NCI-H526 (cell line): Measurements from ENCODE around the gene IGF2BP1.
"Not testable (repeated sequence)": the region's sequence is repeated elsewhere in the genome, so short reads cannot be mapped to it uniquely, and the experiment has no call there.

Experiments
- DNase-seq, 2 experiments: peaks; one replicate each; lab custom pipeline; 2025; lab: John Stamatoyannopoulos, UW

The IGF2BP1 gene

GRCh38 chr17:49020609-49021008, 23.4 kb downstream of the IGF2BP1 start:
- DNase-seq: no peak

DNA sequence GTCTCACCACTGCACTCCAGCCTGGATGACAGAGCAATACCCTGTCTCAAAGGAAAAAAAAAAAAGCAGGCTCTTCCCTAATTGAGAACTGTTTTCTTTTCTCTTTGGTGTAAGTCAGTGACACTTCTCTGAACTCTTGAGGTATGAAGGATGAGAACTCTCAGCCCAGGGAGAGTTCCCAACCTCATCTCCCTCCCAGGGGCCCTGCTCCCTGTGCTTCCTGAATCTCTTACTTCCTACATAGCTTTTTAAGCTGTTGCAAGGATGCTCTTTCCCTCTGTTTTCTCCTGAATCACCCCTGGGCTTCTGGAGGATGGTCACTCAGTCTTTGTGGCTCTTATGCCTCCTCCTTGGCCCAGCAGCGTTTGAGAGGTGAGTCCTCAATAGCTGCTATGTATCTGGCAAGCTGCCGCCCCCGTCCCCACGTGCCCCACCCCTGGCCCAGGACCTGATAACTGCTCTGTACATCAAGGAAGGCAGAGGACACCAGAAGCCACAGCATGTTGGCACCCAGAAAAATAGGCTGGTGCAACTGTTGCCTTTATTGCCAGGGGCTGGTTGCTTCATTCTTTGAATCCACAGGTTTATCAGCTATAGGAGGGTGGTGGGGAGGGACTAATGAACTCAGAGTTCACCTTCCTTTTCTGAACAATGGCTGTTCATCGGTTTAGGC, 24.0 kb downstream of the IGF2BP1 start:
- no peak for DNase-seq

DNA sequence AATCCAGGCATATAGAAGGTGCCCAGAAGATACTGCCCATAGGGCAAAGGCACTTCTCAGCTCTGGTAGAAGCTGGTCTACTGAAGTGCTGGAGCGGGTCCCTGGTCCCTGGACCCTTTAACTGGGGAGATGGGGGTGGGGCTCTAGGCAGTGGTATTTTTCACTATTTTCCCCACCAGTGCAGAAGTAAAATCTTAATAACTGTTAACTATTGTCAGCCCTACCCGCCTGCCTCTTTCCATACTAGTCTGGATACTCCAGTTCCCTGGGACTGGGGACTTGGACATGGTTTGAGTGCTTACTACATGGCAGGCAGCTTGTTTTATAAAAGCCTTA, 24.6 kb downstream of the IGF2BP1 start:
- DNase-seq: no peak

DNA sequence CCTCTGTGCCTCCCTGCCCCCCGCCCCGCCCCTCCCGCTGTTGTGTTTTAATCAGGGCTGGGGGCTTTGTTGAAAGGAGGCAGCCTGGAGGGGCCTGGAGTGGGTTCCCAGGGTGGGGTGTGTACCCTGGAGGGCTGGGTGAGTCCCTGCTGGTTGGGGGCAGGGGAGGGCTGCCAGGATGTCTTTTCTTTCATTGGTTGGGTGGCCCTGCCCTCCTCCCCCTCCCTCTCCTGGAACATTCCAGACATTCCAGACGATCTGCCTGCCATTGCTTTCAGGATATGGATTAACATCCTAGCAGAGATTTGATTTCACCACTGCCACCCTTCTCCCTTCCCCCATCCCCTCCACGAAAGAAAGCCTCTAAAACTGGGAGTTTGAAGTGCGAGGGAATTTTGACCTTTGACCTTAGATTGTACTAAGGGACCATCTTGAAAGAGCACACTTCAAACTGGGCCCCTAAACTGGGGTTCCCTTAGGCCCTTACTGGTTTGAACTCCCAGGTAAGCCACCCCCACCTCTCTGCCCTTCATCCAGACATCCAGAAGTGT, 25.3 kb downstream of the IGF2BP1 start:
- DNase-seq: no peak

DNA sequence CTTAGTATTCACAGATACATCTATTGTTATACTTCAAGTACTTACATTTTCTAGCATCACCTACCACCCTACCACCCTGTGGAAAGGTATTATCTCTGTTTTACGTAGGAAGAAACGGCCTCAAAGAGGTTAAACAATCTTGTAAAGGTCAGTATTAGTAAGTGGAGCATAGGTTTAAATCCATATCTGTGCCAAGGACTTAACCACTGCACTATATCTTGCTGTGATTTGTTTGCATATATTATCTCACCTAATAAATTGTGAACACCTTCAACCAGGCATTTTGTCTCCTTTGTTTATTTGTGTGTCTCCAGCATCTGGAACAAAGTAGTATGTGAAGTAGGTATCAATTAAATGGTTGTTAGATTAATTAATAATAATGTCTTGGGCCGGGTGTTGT, 27.3 kb downstream of the IGF2BP1 start:
- no peak for DNase-seq

GRCh38 chr17:49026447-49026846, 29.3 kb downstream of the IGF2BP1 start:
- not testable (repeated sequence) for DNase-seq

DNA sequence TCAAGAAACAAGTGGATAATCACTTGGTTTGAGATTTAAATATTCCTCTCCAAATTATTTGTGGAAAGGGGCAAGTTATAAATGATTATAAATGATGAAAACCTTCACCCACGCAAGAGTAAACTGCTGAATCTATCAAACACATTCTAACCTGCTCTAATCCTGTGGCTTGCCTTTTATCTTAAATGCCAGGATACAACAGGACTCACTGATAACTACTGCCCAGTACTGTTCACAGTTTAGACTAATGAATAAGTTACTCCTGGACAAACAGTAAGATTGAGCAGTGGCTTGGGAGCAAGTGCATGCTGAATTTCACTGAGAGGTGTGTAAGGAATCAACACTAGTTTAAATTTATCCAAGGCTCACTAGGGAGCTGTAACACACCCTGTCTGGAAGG, 31.1 kb downstream of the IGF2BP1 start:
- DNase-seq: no peak

DNA sequence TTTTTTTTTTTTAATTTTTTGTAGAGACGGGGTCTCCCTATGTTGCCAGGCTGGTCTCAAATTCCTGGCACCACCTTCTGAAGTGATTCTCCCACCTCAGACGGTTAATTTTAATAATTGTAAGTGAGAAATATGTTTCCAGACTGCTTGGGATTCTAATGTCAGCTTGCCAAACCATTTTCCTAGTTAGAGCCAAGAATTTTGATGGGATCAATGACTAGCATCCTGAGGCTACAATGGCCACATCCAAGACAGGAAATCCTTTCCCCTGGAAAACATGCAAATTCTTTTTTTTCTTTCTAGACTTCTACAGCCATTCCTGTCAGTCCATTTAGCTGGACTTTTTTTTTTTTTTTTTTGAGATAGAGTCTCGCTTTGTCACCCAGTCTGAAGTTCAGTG, 32.6 kb downstream of the IGF2BP1 start:
- DNase-seq: no peak

DNA sequence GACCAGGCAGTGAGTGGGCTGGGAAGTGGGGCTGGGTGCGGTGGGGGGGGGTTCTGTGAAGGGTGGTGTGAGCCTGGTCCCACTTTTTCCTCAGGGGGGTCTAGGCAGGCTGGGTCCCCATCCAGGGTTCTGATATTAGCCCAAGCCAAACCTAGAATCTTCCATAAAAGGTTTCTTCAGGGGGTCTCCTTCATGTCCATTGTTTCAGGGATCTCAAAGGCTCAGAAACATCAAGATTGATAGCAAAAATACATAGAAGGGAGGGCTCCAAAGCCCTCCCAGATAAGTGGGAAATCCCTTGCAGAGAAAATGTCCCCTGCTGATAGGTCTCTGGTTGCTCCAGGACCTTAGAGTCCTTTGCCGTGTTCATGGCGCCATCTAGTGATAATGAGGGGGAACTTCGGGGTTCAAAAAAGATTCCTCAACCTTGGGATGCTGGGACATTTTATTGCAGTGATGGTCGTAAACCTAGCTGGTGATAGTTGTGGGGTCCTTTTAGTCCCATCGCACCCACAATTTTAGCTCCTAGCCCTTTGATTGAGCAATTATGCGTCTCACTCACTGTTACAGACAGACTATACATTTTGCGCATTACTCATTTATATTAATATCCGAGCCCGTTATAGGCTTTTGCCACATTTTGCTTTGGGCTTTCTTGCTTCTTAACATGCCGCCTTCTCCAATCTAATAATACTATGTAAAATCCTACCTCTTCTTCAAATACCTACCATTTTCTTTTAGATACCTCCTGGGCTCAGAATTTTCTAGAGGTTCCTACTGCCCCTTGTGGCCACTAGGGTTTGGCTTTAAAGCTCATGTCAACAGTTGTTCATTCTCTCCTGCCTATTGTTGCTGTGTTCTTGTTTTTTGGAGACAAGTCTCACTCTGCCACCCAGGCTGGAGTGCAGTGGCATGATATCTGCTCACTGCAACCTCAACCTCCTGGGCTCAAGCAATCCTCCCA, 35.1 kb downstream of the IGF2BP1 start:
- DNase-seq: peak; percentile 76 to 91

- DNase-seq: peak; percentile 31 to 82
These were observed 38.5 kb downstream of the IGF2BP1 start for GRCh38 chr17:49035470-49036269.

- DNase-seq: no peak
These were observed 39.1 kb downstream of the IGF2BP1 start for GRCh38 chr17:49036270-49036626.

DNA sequence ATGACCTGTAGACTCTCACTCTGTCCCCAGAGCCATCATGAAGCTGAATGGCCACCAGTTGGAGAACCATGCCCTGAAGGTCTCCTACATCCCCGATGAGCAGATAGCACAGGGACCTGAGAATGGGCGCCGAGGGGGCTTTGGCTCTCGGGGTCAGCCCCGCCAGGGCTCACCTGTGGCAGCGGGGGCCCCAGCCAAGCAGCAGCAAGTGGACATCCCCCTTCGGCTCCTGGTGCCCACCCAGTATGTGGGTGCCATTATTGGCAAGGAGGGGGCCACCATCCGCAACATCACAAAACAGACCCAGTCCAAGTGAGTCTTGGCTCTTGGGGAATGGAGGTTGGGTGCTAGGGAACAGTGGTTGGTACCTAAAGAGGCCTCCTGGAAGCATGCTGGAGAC, 41.0 kb downstream of the IGF2BP1 start:
- DNase-seq: no peak

GRCh38 chr17:49038544-49038943, 41.4 kb downstream of the IGF2BP1 start:
- DNase-seq: no peak

DNA sequence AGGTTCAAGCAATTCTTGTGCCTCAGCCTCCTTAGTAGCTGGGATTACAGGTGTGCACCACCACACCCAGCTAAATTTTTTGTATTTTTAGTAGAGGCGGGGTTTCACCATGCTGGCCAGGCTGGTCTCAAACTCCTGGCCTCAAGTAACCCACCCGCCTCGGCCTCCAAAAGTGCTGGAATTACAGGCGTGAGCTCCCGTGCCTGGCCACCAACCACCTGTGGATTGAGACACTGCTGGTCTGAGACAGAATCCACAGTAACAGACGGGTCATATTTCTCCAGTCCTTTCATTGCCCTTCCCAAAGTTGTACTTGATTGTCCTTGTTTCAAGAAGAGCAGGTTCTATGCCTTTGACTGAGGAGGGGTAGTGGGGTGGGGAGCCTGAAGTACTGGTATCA, 42.3 kb downstream of the IGF2BP1 start:
- DNase-seq: not testable (repeated sequence)

- DNase-seq: no peak
These were observed 44.3 kb downstream of the IGF2BP1 start for GRCh38 chr17:49041527-49041926.

- DNase-seq: no peak
These were observed 48.2 kb downstream of the IGF2BP1 start for GRCh38 chr17:49045376-49045775.

DNA sequence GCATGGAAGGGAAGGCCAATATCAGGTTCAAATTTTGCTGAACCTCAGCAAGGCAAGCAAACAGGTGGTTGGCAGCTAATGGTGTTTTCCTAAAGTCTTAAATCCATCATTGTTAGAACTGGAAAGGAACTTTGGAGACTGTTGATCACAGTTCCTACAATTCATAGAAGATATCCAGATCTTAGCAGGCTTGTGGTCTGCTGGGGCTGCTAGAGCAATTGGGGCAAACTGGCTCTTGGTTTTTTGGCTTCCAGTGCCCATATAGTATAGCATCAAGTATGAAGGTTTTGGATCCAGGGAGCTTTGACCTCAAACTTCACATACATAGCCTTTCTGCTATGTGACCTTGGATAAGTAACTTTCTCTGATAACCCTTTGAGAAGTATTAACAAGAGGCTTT, 49.7 kb downstream of the IGF2BP1 start:
- DNase-seq: no peak

- no peak for DNase-seq
These were observed 52.1 kb downstream of the IGF2BP1 start for GRCh38 chr17:49049265-49049664.

- no peak for DNase-seq
These were observed 53.4 kb downstream of the IGF2BP1 start for GRCh38 chr17:49050611-49051010.

DNA sequence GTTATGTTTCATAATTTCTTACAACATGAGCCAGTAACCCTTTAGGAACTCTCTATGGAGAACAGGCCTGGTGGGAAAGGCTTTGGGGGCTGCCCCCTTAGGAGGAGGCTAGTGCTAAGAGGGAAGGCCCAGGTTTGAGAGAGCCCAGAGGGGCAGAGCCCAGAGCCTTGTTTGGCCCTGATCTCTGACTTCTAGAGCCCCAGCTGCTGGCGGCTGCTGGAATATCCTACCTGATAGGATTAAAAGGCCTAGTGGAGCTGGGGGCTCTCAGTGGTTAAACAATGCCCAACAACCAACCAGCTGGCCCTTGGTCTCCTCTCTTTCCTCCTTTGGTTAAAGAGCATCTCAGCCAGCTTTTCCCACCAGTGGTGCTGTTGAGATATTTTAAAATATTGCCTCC, 54.1 kb downstream of the IGF2BP1 start:
- no peak for DNase-seq

DNA sequence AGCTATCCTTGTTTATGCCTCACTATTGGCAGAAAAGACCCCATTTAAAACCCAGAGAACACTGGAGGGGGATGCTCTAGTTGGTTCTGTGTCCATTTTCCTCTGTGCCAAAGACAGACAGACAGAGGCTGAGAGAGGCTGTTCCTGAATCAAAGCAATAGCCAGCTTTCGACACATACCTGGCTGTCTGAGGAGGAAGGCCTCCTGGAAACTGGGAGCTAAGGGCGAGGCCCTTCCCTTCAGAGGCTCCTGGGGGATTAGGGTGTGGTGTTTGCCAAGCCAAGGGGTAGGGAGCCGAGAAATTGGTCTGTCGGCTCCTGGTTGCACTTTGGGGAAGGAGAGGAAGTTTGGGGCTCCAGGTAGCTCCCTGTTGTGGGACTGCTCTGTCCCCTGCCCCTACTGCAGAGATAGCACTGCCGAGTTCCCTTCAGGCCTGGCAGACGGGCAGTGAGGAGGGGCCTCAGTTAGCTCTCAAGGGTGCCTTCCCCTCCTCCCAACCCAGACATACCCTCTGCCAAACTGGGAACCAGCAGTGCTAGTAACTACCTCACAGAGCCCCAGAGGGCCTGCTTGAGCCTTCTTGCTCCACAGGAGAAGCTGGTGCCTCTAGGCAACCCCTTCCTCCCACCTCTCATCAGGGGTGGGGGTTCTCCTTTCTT, 56.1 kb downstream of the IGF2BP1 start:
- no peak for DNase-seq
